GM18861 (cell line): ENCODE data around the gene LBHD1.
"Not testable (repeated sequence)": the region's sequence is repeated elsewhere in the genome, so short reads cannot be mapped to it uniquely, and the experiment has no call there.

Experiments used
- ATAC-seq: cut with Tn5 transposase; IDR thresholded peaks from one replicate; pipeline ENCODE4 v1.9.1; 2021; ENCODE audit not compliant: unreplicated experiment

Gene LBHD1

GRCh38 chr11:62671608-62672389 lies at the start of gene LBHD1, which contains the start of gene UQCC3:
Gene LBHD1, minus strand, starts transcription at chr11:62672267. Its CDS starts 2,236 bp downstream, at chr11:62670031.
Gene UQCC3, plus strand, starts transcription at chr11:62671673. Its CDS starts 73 bp downstream, at chr11:62671746.
- peak; percentile 52 for ATAC-seq

- no peak for ATAC-seq
These were observed 47.4 kb upstream of the LBHD1 start for GRCh38 chr11:62719302-62719978.

- no peak for ATAC-seq
These were observed 44.7 kb upstream of the LBHD1 start for GRCh38 chr11:62716816-62717215.

- ATAC-seq = no peak
These were observed 44.1 kb upstream of the LBHD1 start for GRCh38 chr11:62716206-62716605.

GRCh38 chr11:62715150-62716130 lies 43.4 kb upstream of the LBHD1 start:
- ATAC-seq = no peak

GRCh38 chr11:62713343-62713742 lies 41.3 kb upstream of the LBHD1 start:
- ATAC-seq = no peak

- no peak for ATAC-seq
These were observed 40.8 kb upstream of the LBHD1 start for GRCh38 chr11:62712861-62713260.

- no peak for ATAC-seq
These were observed 40.3 kb upstream of the LBHD1 start for GRCh38 chr11:62712276-62712812.

GRCh38 chr11:62710001-62710345 lies 37.9 kb upstream of the LBHD1 start:
- no peak for ATAC-seq

GRCh38 chr11:62709247-62710000 lies 37.4 kb upstream of the LBHD1 start:
- ATAC-seq = peak; percentile 60

- ATAC-seq = no peak
These were observed 36.7 kb upstream of the LBHD1 start for GRCh38 chr11:62708793-62709192.

- no peak for ATAC-seq
These were observed 36.3 kb upstream of the LBHD1 start for GRCh38 chr11:62708392-62708791.

- no peak for ATAC-seq
These were observed 35.3 kb upstream of the LBHD1 start, which contains the start of the genes BSCL2 and GNG3 for GRCh38 chr11:62707277-62707861. Gene BSCL2, minus strand, starts transcription at chr11:62707424. Its CDS starts 229 bp downstream, at chr11:62707195. Gene GNG3, plus strand, starts transcription at chr11:62707676. Its CDS starts 620 bp downstream, at chr11:62708296.

- no peak for ATAC-seq
These were observed 34.8 kb upstream of the LBHD1 start for GRCh38 chr11:62706850-62707247.

GRCh38 chr11:62705880-62706849 lies 34.1 kb upstream of the LBHD1 start:
- ATAC-seq = peak; percentile 50

- ATAC-seq = no peak
These were observed 33.3 kb upstream of the LBHD1 start for GRCh38 chr11:62705413-62705812.

GRCh38 chr11:62703921-62704320 lies 31.9 kb upstream of the LBHD1 start:
- ATAC-seq = not testable (repeated sequence)

GRCh38 chr11:62702246-62702645 lies 30.2 kb upstream of the LBHD1 start:
- no peak for ATAC-seq
